HepG2 (cell line): ENCODE data around the gene SLCO1B3.

ENCODE experiments used
- ATF1 ChIP-seq: IDR thresholded peaks from 2 replicates; pipeline ENCODE4 v1.6.1; 2016; ENCODE audit warnings: mild to moderate bottlenecking, control low read depth
- CTCF ChIP-seq: sonication (generic); formaldehyde crosslinking; IDR thresholded peaks from 2 replicates; pipeline ENCODE4 v1.5.0; 2020; ENCODE audit warnings: mild to moderate bottlenecking, missing genetic modification reagents, moderate library complexity
- LCORL ChIP-seq, 2 experiments: fragments of 450-650 bp in 1 of 2; sonication (generic) in 1 of 2; formaldehyde crosslinking in 1 of 2; IDR thresholded peaks; 2 replicates each; pipeline versions ENCODE4 v1.5.0 to v1.6.1; 2017 to 2020; ENCODE audit warnings: antibody characterized with exemption in 1 of 2, missing genetic modification reagents in 1 of 2
- POLR2AphosphoS5 ChIP-seq: IDR thresholded peaks from 2 replicates; pipeline ENCODE4 v1.6.1; 2012; ENCODE audit warnings: low read depth, low read length
- ZNF136 ChIP-seq: sonication (generic); formaldehyde crosslinking; IDR thresholded peaks from 2 replicates; pipeline ENCODE4 v1.8.1; 2022; ENCODE audit warnings: low read depth, mild to moderate bottlenecking, moderate library complexity, missing genetic modification reagents
- ZNF383 ChIP-seq: sonication (generic); formaldehyde crosslinking; IDR thresholded peaks from 2 replicates; pipeline ENCODE4 v1.4.0; 2020; ENCODE audit warnings: missing genetic modification reagents, mild to moderate bottlenecking, borderline replicate concordance

- TF ChIP-seq ATF1 (no peak), CTCF (CRISPR knock-in tag) (no peak), ZNF383 (CRISPR knock-in tag) (no peak), ZNF136 (no peak), POLR2AphosphoS5 (no peak), LCORL (IDR thresholded peaks at IDR 0.05) (no peak), LCORL (CRISPR knock-in tag; IDR thresholded peaks at IDR 0.05) (no peak)
These were observed 107.3 kb downstream of the SLCO1B3 start for GRCh38 chr12:20917819-20918218.
